ENCODE results near the gene DNAJC13.

- TF ChIP-seq MAX (IDR thresholded peaks at IDR 0.05), result no peak
- peak; percentile 81 for TF ChIP-seq CTCF (IDR thresholded peaks at IDR 0.05; ENCODE audit: low read depth, low read length, missing input control)
- no peak for TF ChIP-seq NR2F2 (IDR thresholded peaks at IDR 0.05)
- TF ChIP-seq FOXA1 (IDR thresholded peaks at IDR 0.05), result no peak
- TF ChIP-seq RAD21 (IDR thresholded peaks at IDR 0.05), result peak; percentile 86 to 88
- no peak for TF ChIP-seq REST (IDR thresholded peaks at IDR 0.05)
- no peak for TF ChIP-seq SP1 (IDR thresholded peaks at IDR 0.05)
- TF ChIP-seq YY1 (IDR thresholded peaks at IDR 0.05), result no peak
- TF ChIP-seq EGR1 (IDR thresholded peaks at IDR 0.05; ENCODE audit: low read depth in 2 of 2), result no peak
Measured at GRCh38 chr3:132399054-132399929, 18.0 kb upstream of the DNAJC13 start.

Measured in liver (tissue), 3 donors.